ENCODE data around the gene MAFB. TPM values are rescaled to one million over a fixed set of nuclear protein-coding genes. Genes with fewer than 3 reads are reported as not detected.
"Not testable (repeated sequence)": the region's sequence is repeated elsewhere in the genome, so short reads cannot be mapped to it uniquely, and the experiment has no call there.

The MAFB gene
- total RNA-seq (ENCODE audit: low replicate concordance): 1.5 and 42.8 TPM in 2 replicates

DNA sequence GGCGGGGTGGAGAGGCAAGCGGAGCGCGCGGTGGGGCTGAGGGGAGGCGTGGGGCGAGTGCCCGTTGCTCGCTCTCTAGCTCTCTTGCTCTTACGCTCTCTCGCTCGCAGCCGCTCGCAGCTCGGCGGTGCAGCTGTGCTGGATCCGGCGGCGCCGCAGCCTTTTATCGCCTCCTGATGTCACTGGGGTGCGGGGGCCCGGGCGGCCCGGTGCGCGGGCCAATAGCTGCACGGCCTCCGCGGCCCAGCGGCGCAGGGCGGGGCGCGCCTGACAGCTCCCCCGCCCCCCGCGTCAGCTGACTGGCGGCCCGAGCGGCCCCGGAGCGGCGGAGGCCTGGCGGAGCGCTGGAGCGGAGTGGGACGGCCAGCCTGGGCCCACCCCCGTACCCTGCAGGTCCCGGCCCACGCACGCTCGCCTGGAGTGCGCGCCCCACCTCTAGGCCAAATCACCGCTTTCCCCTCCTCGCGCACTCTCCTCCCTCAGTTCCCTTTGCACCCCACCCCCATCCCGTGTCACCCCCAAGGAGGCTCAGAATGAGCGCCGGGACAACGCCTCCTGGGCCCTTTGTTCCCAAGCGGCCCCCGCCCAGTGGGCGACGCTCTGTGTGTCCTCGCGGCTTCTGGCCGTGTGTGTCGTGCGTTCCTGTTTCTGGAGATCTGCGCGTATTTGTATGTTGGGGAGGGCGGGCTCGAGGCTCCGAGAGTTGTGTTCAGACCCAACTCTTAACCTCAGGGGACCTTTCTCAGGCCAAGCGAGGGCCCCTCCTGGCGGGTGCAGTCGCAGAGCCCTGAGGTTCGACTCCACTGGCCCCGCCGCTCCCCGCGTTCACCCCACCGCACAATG is at the start of gene MAFB:
Gene MAFB (minus strand): TSS at position 137 of the 843 bp plus-strand sequence. CDS start 386 bp downstream, outside the sequence.
- peak within 1 kb of the TSS; percentile 56 for H3K4me3 ChIP-seq (ENCODE audit: low read depth, low read length)
- TF ChIP-seq CTCF (IDR thresholded peaks at IDR 0.05; ENCODE audit: insufficient read depth, low read length): no peak
- peak; percentile 79 for DNase-seq (ENCODE audit: low read depth)

DNA sequence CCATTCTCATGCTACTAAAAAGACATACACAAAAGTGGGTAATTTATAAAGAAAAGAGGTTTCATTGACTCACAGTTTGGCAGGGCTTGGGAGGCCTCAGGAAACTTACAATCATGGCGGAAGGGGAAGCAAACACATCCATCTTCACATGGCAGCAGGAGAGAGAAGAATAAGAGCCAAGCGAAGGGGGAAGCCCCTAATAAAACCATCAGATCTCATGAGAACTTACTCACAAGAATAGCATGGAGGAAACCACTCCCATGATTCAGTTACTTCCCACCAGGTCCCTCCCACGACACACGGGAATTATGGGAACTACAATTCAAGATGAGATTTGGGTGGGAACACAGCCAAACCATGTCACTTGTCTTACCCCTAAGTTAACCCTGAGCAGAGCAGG is 47.4 kb upstream of the MAFB start:
- H3K4me3 ChIP-seq (ENCODE audit: low read depth, low read length); DNase-seq (ENCODE audit: low read depth): not testable (repeated sequence)

GRCh38 chr20:40728996-40729395 is 40.0 kb upstream of the MAFB start:
- H3K4me3 ChIP-seq (ENCODE audit: low read depth, low read length): no peak overlapping the region
- DNase-seq (ENCODE audit: low read depth): no peak
- TF ChIP-seq CTCF (IDR thresholded peaks at IDR 0.05; ENCODE audit: insufficient read depth, low read length): no peak

DNA sequence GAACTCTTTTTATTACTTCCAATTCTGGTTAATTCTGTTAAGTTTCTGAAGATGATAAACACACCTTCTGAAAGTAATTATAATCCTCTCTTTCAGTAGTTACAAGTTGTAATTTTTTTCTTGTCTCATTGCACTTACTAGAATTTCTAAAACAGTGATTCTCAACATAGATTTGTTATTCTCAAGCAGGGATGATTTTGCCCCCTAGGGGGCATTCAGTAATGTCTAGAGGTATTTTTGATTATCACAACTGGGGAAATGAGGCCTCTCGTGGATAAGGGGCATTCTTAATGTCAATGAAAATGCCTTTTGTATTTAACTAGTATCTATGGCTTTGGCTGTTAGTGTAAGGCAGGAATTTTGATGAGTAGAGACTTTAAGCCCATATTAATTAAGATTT is 39.4 kb upstream of the MAFB start:
- H3K4me3 ChIP-seq (ENCODE audit: low read depth, low read length): no peak overlapping the region
- DNase-seq (ENCODE audit: low read depth): no peak
- peak; percentile 31 for TF ChIP-seq CTCF (IDR thresholded peaks at IDR 0.05; ENCODE audit: insufficient read depth, low read length)

- no peak overlapping the region for H3K4me3 ChIP-seq (ENCODE audit: low read depth, low read length)
- no peak for TF ChIP-seq CTCF (IDR thresholded peaks at IDR 0.05; ENCODE audit: insufficient read depth, low read length)
- no peak for DNase-seq (ENCODE audit: low read depth)
These were observed 38.9 kb upstream of the MAFB start for GRCh38 chr20:40727960-40728359.

DNA sequence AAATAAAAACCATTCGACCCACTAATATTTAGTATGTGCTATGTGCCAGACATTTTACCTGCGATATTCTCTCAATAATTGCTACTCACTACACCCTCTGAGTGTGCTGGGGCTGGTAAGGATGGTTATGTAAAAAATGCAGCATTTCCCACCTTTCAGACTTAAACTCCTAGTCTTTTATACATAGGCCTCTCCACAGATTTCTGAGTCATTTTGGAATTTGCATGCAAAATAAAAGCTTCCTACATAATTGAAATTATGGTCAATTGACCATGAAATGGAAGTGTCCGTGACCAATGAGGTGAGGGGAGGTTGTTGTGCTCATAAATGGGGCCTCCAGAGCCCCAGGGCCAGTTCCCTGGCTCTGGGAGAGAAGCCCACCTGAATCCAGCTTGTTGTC is 37.7 kb upstream of the MAFB start:
- no peak for TF ChIP-seq CTCF (IDR thresholded peaks at IDR 0.05; ENCODE audit: insufficient read depth, low read length)
- H3K4me3 ChIP-seq (ENCODE audit: low read depth, low read length): no peak overlapping the region
- DNase-seq (ENCODE audit: low read depth): no peak

DNA sequence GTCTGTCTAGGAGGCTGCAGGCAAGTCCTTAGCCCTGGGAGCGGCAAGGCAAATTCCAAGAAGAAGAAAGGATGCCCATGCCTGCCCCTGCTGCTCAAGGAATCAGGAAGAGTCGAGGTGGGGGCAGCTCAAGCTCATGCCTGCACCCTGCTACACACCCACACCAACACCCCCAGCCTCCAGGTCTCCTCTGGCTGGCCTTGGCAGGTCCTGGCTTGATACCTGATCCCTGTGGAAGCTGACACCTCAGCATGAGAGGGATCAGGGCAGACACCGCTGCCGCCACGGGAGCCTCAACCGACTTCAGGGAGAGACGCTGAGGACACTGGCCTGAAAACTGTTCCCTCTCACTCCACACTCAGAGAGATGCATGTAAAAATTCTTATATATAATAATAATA is 35.5 kb upstream of the MAFB start:
- no peak overlapping the region for H3K4me3 ChIP-seq (ENCODE audit: low read depth, low read length)

More for the DNA sequence above, 35.5 kb upstream of the MAFB start:
- DNase-seq (ENCODE audit: low read depth): no peak
- TF ChIP-seq CTCF (IDR thresholded peaks at IDR 0.05; ENCODE audit: insufficient read depth, low read length): no peak
